Suppressor macrophage treated with lipopolysaccharide for 1 hour (primary cell): ENCODE measurements around the gene MRPS16.

Source experiments
- DNase-seq, 3 donors: peaks; one replicate each; pipeline ENCODE4 v3.0.0-alpha.2; 2020 to 2022

The MRPS16 gene

GRCh38 chr10:73238990-73239566 is 13.4 kb downstream of the MRPS16 start:
- no peak for DNase-seq

- DNase-seq = no peak
Observed at GRCh38 chr10:73234695-73235094, 17.7 kb downstream of the MRPS16 start.

DNA sequence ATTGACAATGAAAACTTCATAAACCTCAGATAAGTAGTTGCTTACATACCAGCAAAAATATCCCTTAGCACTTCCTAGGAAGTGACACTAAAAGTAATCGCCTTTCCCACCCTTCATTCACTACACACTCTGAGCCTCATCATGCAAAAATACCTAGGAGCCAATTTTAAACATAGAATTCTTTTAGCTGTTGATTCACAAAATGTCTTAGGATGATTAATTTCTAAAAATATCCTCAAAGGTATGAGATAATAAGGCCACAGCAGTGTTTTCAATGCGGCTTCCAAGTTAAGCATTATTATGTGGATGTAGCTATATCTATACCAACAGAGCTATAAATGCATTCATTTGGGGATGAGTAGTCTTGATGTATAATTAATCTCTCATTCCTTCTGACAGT is 18.6 kb downstream of the MRPS16 start:
- no peak for DNase-seq

DNA sequence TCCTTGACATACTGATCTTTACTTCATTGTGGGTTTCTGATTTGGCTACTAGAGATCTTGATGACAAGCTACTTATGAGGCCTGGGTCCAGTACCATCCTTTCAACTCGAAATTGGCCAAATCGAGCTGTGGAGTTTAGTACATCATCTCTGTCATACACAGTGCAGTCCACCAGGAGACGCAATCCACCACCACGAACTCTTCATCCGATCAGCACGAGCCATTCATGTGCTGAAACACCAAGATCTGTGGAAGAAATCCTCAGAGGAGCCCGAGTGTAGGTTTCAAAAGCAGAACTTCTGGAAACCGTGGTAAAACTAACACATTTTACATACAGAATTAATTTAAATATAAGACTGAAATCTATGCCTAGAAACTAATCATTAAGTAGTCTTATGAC is 19.6 kb downstream of the MRPS16 start:
- no peak for DNase-seq

GRCh38 chr10:73229567-73229966 is 22.9 kb downstream of the MRPS16 start:
- DNase-seq = peak; percentile 66 to 77 (median 75)

- peak; percentile 48 to 74 (median 73) for DNase-seq
Observed at GRCh38 chr10:73228247-73228646, 24.2 kb downstream of the MRPS16 start.

DNA sequence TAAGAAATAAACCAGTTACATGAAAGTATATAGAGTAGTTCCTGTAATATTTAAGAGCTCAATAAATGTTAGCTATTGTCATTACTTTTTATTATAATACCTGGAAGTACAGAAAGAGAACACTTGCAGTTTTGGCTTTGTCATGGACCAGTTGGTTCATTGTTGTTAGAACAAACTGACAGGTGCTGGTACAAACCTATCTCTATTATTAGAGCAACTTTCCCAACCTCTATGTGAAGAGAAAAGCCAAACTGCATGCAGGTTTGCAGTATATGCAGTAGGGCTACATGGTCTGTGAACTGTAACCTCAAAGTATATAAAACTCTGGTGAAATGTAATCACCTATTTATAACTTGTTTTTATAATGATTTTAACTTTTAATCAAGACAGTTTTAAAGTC is 25.8 kb downstream of the MRPS16 start:
- no peak for DNase-seq

- no peak for DNase-seq
Observed at GRCh38 chr10:73225518-73225917, 26.9 kb downstream of the MRPS16 start.

DNA sequence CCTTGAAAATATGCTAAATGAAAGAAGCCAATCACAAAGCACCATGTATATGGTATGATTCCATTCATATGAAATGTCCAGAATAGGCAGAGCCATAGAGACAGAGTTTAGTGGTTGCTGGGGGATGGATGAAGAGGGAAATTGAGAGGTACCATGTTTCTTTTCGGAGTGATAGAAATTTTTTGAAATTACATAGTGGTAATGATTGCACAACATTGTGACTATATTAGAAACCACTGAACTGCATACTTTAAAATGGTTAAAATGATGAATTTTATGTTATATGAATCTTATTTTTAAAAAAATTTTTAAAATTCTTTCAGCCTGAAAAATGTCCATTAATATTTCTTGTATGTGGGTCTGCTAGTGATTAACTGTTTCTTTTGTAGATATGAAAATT is 31.5 kb downstream of the MRPS16 start:
- no peak for DNase-seq

GRCh38 chr10:73219384-73219783 is 33.1 kb downstream of the MRPS16 start:
- DNase-seq = no peak

- DNase-seq = peak; percentile 18 to 29 (median 28)
Observed at GRCh38 chr10:73218431-73219191, 33.8 kb downstream of the MRPS16 start.

DNA sequence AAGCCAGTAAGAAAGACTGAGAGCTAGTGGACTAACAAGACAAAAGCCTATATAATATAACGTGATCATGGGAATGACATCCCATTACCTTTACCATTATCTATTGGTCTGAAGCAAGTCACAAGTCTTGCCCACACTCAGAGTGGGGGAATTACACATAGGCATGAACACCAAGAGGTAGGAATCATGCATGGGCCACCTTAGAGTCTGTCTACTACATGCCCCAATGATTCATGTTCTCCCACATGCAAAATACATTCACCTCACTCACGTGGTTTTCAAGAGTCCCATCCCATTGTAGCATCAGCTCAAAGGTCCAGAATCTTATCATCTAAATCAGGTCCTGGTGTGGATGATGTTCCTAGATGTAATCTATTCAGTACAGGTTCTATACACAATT is 34.8 kb downstream of the MRPS16 start:
- no peak for DNase-seq

GRCh38 chr10:73215749-73216148 is 36.7 kb downstream of the MRPS16 start:
- DNase-seq = no peak

DNA sequence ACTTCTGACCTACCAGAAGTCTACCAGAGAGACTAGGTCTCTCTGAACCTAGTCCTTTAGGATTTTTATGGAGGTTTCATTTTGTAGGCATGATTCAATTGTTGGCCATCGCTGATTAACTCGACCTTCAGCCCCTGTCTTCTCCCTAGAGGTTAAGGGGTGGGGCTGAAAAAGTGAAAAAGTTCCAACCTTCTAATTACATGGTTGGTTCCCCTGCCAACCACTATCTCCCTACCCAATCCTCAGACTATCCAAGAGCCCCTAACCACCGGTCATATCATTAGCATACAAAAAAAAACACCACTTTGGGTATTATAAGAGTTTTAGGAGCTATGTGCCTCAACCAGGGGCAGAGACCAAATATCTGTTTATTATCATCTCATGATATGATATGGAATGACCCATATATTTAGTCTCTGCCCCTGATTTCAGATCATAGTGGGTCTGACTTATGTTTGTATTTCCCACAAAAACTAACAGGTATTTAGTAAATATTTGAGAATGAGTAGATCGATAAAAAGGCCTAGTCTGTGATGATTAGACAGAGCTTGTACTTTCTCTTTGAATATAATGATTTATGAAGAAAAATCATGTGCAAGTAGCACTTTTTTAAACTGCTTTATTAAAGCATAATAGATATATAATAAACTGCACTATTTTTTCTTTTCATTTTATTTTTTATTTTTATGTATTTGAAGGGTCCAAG is 41.2 kb downstream of the MRPS16 start:
- DNase-seq = no peak

GRCh38 chr10:73210395-73211105 is 41.9 kb downstream of the MRPS16 start:
- no peak for DNase-seq

GRCh38 chr10:73209705-73210104 is 42.7 kb downstream of the MRPS16 start:
- no peak for DNase-seq

DNA sequence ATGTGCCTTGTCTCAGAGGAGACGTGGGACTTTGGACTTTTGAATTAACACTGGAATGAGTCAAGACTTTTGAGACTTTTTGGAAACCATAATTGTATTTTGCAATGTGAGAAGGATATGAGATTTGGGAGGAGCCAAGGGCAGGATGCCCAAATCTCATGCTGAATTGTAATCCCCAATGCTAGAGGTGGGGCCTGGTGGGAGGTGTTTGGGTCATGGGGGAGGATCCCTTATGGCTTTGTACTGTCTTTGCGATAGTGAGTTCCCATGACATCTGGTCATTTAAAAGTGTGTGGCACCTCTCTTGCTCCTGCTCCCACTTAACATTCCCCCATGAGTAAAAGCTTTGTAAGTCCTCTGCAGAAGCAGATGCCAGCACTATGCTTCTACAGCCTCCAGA is 44.6 kb downstream of the MRPS16 start:
- DNase-seq = no peak

DNA sequence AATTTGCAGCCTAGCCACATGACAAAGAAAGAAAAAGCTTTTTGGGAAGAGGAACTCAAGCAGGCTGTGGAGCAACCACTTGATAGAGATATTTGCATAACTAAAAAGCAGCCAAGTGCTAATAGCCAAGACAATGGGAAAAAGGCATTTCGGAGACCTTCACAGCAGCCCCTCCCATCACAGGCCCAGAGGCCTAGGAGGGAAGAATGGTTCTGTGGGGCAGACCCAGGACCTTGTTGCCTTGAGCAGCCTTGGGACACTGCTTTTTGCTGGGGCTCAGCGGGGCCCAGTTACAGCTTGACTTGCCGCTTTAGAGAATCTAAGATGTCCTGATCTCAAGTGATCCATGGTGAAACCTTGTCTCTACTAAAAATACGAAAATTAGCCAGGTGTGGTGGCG is 46.1 kb downstream of the MRPS16 start:
- peak in 2 of 3 donors; percentile 12 to 14 for DNase-seq

DNA sequence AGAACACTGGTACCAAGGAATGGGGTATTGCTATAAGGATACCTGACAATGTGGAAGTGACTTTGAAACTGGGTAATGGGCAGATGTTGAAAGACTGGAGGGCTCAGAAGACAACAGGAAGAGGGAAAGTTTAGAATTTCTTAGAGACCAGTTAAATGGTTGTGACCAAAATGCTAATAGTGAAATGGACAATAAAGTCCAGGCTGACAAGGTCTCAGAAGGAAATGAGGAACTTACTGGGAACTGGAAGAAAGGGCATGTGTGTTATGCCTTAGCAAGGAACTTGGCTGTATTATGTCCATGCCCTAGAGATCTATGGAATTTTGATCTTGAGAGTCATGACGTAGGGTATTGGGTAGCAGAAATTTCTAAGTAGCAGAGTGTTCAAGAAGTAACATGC is 46.6 kb downstream of the MRPS16 start:
- DNase-seq = peak; percentile 40 to 60 (median 55)

DNA sequence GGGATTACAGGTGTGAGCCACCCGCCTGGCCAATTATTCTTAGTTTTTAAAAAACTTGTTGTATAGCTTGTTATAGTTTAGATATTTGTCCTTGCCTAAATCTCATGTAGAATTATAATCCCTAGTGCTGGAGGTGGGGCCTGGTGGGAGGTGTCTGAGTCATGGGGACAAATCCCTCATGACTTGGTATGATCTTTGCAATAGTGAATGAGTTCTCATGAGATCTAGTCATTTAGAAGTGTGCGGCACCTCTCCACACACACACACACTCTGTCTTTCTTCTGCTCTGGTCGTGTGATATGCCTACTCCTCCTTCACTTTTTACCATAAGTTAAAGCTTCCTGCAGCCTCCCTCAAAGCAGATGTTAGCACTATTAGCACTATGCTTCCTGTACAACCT is 47.4 kb downstream of the MRPS16 start:
- DNase-seq = peak; percentile 51 to 56 (median 56)
